Measurements from ENCODE around the gene TRAPPC12. TPM values are rescaled to one million over a fixed set of nuclear protein-coding genes. Genes with fewer than 3 reads are reported as not detected.

The TRAPPC12 gene
- polyA plus RNA-seq, 3 donors: 41.2 to 48.3 (median 45.2) TPM

GRCh38 chr2:3423492-3424170 is 44.1 kb downstream of the TRAPPC12 start:
- H3K27ac ChIP-seq (ENCODE audit: low read depth, low read length): no peak overlapping the region
- 63 to 68% (median 65%) methylated on average over 19 of the region's 19 CpGs for WGBS, 3 donors

GRCh38 chr2:3424171-3424795 is 44.8 kb downstream of the TRAPPC12 start:
- WGBS, 3 donors: 84 to 94% (median 94%) methylated on average over 9 of the region's 9 CpGs
- H3K27ac ChIP-seq (ENCODE audit: low read depth, low read length): no peak overlapping the region

DNA sequence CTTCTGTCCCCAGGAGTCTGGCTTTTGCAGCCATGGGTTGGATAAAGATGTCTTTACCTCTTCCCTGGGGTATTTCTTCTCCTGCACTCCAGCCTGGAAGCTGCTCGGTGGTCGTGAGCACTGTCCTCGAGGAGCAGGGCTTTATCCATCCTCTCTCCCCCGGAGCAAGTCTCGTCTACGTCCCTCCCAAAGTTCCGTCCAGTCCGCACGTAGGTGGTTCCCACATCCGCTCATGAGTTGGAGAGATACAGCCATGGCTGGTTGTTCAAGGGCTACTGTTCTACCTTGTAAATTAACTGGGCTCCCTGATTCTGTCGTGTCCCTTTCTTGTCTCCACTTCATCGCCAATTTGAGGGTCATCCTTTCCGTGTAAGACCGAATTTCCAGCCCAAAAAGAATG is 47.1 kb downstream of the TRAPPC12 start:
- WGBS, 3 donors: 92 to 96% (median 95%) methylated on average over 14 of the region's 14 CpGs

GRCh38 chr2:3427272-3427671 is 47.8 kb downstream of the TRAPPC12 start:
- H3K27ac ChIP-seq (ENCODE audit: low read depth, low read length): no peak overlapping the region
- 84 to 93% (median 88%) methylated on average over 6 of the region's 6 CpGs for WGBS, 3 donors

More for the DNA sequence above, 47.1 kb downstream of the TRAPPC12 start:
- H3K27ac ChIP-seq (ENCODE audit: low read depth, low read length): no peak overlapping the region

DNA sequence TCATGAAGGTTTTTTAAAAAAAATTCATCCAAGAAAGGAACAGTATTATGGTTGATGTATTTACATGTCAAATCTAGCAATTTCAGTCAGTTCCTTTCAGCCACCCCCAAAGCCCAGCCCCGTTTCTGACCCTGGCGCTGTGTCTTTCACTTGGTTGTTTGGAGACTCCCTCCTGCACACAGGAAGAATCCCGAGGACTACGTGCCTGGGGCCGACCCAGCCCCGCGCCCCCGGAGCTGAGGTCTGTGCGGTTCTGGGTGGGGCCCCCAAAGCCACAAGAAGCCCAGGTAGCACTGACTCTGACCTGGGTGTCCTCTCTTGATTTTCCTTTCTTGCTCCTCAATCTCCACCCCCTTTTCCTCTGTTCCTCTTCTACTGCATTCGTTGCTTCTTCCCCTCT is 49.1 kb downstream of the TRAPPC12 start:
- WGBS, 3 donors: 86 to 90% (median 90%) methylated on average over 10 of the region's 10 CpGs
- H3K27ac ChIP-seq (ENCODE audit: low read depth, low read length): no peak overlapping the region

- no peak overlapping the region for H3K27ac ChIP-seq (ENCODE audit: low read depth, low read length)
- 64 to 84% (median 65%) methylated on average over 6 of the region's 6 CpGs for WGBS, 3 donors
Observed at GRCh38 chr2:3429066-3429610, 49.6 kb downstream of the TRAPPC12 start.

- 59 to 89% (median 59%) methylated on average over 6 of the region's 6 CpGs for WGBS, 3 donors
- no peak overlapping the region for H3K27ac ChIP-seq (ENCODE audit: low read depth, low read length)
Observed at GRCh38 chr2:3430172-3430571, 50.7 kb downstream of the TRAPPC12 start.

DNA sequence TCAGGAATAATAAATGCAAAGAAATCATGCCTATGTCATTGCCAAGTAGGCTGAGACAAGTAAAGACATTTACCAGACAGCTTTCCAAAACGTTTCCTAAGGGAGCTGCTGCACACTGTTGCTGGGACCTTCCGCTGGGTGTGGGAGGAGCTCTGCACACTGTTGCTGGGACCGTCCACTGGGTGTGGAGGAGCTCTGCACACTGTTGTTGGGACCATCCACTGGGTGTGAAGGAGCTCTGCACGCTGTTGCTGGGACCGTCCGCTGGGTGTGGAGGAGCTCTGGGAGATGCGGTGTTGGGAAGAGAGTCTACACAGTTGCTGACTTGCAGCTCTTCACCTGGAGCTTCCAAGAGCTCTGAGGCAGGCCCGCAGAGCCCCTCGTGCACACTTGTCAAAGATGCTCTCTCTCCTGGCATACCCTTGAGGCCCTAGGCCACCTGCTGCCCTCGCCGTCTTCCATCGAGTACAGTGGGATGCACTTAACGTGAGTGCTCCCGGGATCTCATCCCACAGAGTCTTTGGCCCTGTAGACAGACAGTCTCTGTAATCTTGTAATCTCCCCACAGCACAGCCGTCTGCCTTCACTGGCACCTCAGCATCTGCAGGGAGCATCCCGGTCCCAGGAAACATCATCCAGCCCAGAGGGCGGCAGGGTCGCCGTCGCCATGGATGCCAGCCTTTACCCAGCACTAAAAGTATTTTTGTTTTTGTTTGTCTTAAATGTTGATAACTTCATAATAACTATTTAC is 51.4 kb downstream of the TRAPPC12 start:
- WGBS, 3 donors: 89 to 91% (median 89%) methylated on average over 20 of the region's 20 CpGs

DNA sequence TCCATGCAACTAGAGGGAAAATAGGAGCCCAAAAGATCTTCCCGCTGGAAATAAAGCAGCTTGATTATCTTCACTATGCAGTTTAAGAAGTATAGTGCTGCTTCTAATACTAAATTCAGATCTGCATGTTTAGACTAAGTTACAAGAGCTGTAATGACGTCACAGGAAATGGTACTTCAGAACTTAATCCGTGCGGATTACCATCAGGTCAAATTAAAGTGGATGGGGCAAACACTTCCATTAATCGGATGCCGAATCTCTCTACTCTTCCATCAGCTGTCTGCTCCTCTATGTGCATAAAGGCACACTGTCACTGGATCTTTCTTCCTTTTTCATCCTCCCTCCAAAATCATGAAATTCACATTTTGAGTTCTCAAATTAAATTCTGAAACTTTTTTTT is 52.6 kb downstream of the TRAPPC12 start:
- 79 to 91% (median 81%) methylated on average over 6 of the region's 6 CpGs for WGBS, 3 donors
- H3K27ac ChIP-seq (ENCODE audit: low read depth, low read length): no peak overlapping the region

More for the DNA sequence above, 51.4 kb downstream of the TRAPPC12 start:
- no peak overlapping the region for H3K27ac ChIP-seq (ENCODE audit: low read depth, low read length)

GRCh38 chr2:3432693-3433338 is 53.3 kb downstream of the TRAPPC12 start:
- 85 to 92% (median 90%) methylated on average over 10 of the region's 10 CpGs for WGBS, 3 donors
- no peak overlapping the region for H3K27ac ChIP-seq (ENCODE audit: low read depth, low read length)

GRCh38 chr2:3433339-3433699 is 53.8 kb downstream of the TRAPPC12 start:
- no peak overlapping the region for H3K27ac ChIP-seq (ENCODE audit: low read depth, low read length)
- WGBS, 3 donors: 85 to 90% (median 86%) methylated on average over 8 of the region's 8 CpGs

- H3K27ac ChIP-seq (ENCODE audit: low read depth, low read length): no peak overlapping the region
- 79 to 90% (median 88%) methylated on average over 7 of the region's 7 CpGs for WGBS, 3 donors
Observed at GRCh38 chr2:3433776-3434400, 54.4 kb downstream of the TRAPPC12 start.

DNA sequence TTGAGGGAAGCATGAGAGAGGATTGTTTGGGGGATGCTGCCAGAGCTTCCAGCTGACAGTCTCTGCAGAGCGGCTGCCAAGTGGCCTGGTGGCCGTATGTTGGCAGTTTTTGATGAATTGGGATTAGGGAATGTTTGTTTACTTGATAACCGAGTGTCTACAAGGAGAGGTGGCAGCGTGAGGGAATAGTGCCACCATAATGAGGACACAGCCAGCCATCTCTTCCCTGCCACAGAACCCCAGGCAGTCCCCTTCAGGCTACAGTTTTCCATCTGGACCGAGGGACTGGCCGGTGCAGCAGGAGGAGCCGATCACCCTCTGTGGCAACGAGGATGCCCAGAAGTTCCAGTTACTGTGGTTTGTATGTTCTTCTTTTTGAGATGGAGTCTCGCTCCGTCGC is 55.2 kb downstream of the TRAPPC12 start:
- H3K27ac ChIP-seq (ENCODE audit: low read depth, low read length): no peak overlapping the region
- WGBS, 3 donors: 79 to 91% (median 91%) methylated on average over 11 of the region's 11 CpGs

- WGBS, 3 donors: 52 to 90% (median 84%) methylated on average over 5 of the region's 5 CpGs
- H3K27ac ChIP-seq (ENCODE audit: low read depth, low read length): no peak overlapping the region
Observed at GRCh38 chr2:3435445-3435844, 56.0 kb downstream of the TRAPPC12 start.

GRCh38 chr2:3440477-3440876 is 61.0 kb downstream of the TRAPPC12 start:
- no peak overlapping the region for H3K27ac ChIP-seq (ENCODE audit: low read depth, low read length)
- 28 to 55% (median 54%) methylated on average over 2 of the region's 2 CpGs for WGBS, 3 donors

DNA sequence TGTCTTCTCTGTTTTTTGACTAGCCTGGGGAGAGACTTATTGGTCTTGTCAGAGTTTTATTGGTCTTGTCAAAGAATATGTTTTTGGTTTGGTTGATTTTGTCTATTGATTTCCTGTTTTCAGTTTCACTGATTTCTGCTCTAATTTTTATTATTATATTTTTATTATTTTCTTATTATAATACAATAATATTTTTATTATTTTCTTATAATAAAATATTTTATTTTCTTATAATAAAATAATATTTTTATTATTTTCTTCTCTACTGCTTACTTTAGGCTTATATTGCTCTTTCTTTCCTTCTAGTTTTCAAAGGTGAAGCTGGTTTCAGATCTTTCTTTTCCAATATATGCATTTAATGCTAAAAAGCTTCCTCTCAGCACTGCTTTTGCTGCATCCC is 62.0 kb downstream of the TRAPPC12 start:
- H3K27ac ChIP-seq (ENCODE audit: low read depth, low read length): no peak overlapping the region

DNA sequence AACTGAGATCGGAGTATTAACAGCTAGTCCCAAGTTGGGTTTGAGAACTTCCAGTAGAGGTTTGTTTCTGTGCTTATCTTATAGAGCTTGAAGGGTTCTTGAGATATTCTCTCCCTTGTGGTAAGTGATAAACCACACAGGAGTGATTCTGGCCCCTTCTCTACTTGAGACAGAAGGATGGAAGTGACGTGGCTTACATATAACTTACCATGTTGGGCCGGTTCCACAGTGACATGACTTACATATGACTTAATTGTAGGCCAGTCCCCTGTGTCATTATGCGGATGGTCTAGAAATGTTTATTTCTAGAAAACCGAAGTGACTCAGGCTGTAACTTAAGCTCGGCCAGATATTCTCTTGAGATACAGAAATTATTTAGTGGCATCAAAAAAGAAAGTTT is 62.7 kb downstream of the TRAPPC12 start:
- no peak overlapping the region for H3K27ac ChIP-seq (ENCODE audit: low read depth, low read length)
- 78 to 91% (median 85%) methylated on average over 6 of the region's 6 CpGs for WGBS, 3 donors

DNA sequence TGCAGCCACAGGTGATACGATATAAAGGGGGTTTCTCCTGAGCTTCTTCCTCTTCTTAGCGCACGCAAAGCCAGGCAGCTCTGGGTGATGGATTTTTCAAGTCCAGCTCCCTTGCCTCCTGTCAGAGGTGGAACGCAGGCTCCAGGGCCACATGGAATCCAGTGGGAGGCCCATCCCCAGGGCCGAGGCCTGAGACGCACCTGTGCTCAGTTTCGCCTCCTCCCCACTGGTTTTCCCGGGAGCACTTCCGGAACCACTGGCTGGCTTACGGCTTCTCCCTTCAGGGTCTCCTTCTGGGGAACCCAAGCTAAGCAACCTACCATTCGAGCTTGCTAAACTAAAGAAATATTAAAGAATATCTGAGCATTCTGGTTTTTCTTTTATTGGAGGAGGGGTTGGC is 63.6 kb downstream of the TRAPPC12 start:
- H3K27ac ChIP-seq (ENCODE audit: low read depth, low read length): no peak overlapping the region
- 94 to 97% (median 95%) methylated on average over 11 of the region's 11 CpGs for WGBS, 3 donors

All from adipose tissue (tissue), 3 donors.